Stimulated activated CD8-positive, alpha-beta memory T cell treated with anti-CD3 and anti-CD28 coated beads, Interleukin-2, amount 100 ng/mL, for 1 hour (primary cell): ENCODE measurements around the gene TRPV5.

Experiments used
- DNase-seq, 2 donors: peaks; one replicate each; pipeline ENCODE4 v3.0.0-alpha.2; 2020; ENCODE audit warnings: low read depth in 2 of 2

The TRPV5 gene

GRCh38 chr7:142886866-142887265 lies 46.7 kb downstream of the TRPV5 start:
- DNase-seq = no peak

- no peak for DNase-seq
Measured at GRCh38 chr7:142885311-142886230, 48.0 kb downstream of the TRPV5 start, which contains the start of gene TRPV6. Gene TRPV6 (minus strand): TSS chr7:142885745.

GRCh38 chr7:142884286-142884640 lies 49.3 kb downstream of the TRPV5 start:
- no peak for DNase-seq

GRCh38 chr7:142883571-142884285 lies 49.8 kb downstream of the TRPV5 start:
- no peak for DNase-seq

GRCh38 chr7:142883145-142883544 lies 50.4 kb downstream of the TRPV5 start:
- no peak for DNase-seq

- DNase-seq = no peak
Measured at GRCh38 chr7:142882338-142882678, 51.2 kb downstream of the TRPV5 start.

- no peak for DNase-seq
Measured at GRCh38 chr7:142881586-142882337, 51.8 kb downstream of the TRPV5 start.

- peak in 1 of 2 donors; percentile 13 for DNase-seq
Measured at GRCh38 chr7:142880876-142881505, 52.6 kb downstream of the TRPV5 start.

- no peak for DNase-seq
Measured at GRCh38 chr7:142879060-142879459, 54.5 kb downstream of the TRPV5 start.

GRCh38 chr7:142878315-142878714 lies 55.2 kb downstream of the TRPV5 start:
- no peak for DNase-seq

- DNase-seq = no peak
Measured at GRCh38 chr7:142876991-142877910, 56.3 kb downstream of the TRPV5 start.

GRCh38 chr7:142876236-142876960 lies 57.1 kb downstream of the TRPV5 start:
- DNase-seq = no peak

- no peak for DNase-seq
Measured at GRCh38 chr7:142875456-142875855, 58.1 kb downstream of the TRPV5 start.

- no peak for DNase-seq
Measured at GRCh38 chr7:142874837-142875236, 58.7 kb downstream of the TRPV5 start.

- no peak for DNase-seq
Measured at GRCh38 chr7:142874409-142874808, 59.1 kb downstream of the TRPV5 start.

- DNase-seq = no peak
Measured at GRCh38 chr7:142873871-142874270, 59.7 kb downstream of the TRPV5 start.

GRCh38 chr7:142873281-142873784 lies 60.2 kb downstream of the TRPV5 start:
- DNase-seq = no peak

- no peak for DNase-seq
Measured at GRCh38 chr7:142872106-142872675, 61.4 kb downstream of the TRPV5 start.

- DNase-seq = no peak
Measured at GRCh38 chr7:142871260-142872105, 62.1 kb downstream of the TRPV5 start.
